ENCODE results near the gene ACADVL. TPM values are rescaled to one million over a fixed set of nuclear protein-coding genes. Genes with fewer than 3 reads are reported as not detected.
"Not testable (repeated sequence)": the region's sequence is repeated elsewhere in the genome, so short reads cannot be mapped to it uniquely, and the experiment has no call there.

ACADVL gene
- total RNA-seq, 2 donors from 2014 or later, result 268 to 279 TPM

DNA sequence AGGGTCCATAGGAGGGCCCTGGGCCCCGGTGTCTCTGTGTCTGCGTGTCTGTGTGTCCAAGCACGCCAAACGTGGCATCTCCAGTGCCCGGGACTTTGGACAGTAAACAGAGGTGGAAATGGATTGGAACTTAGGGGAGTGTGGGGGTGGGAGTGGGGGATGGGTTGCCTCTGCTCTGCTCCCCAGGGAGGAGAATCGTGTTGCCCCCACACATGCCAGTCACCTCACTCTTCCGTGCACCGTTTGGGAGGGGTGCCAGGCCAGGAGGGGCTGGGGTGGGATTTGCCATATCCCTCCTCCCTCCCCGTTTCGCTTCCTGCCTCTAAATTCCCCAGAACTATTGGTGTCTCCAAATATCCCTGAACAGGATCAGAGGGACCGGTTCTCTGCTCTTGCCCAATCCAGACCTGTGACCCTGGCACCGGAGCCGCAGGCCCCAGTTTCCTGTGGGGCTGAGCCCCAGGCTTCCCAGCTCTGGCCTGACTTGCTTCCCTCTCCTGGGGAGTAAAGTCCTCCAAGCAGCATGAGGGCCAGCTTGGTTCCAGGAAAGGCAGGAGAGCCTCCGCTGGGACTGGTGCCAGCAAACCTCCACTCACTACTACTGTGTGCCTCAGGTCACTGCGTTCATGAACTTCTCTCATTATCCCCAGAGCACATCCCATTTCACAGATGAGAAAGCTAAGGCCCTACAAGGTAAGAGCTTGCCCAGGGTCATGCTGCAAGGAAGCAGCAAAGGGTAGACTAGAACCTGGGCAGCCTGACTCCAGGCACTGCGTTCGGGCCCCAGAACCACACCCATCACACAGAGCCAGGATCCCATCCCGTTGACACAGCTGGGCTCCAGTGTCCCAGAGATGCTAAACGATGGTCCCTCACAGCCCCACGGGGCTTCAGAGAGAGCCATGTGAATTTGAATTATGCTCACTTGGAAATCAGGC lies 40.2 kb upstream of the ACADVL start, which contains the start of gene ASGR1:
Gene ASGR1 (minus strand): TSS at position 54 of the 938 bp plus-strand sequence. CDS start 807 bp downstream, outside the sequence.
- Mint-ChIP-seq H3K27me3 (peaks cover 11% of the 10 kb centered on the region), H3K36me3 (ENCODE audit: low read depth) (no peaks in the 10 kb centered on the region), H3K27ac (no peak within 1 kb of the TSS), H3K4me3 (peak within 1 kb of the TSS; percentile 41), H3K4me1 (peaks cover 9% of the 10 kb centered on the region)
- no peaks in the 10 kb centered on the region for H3K9me3 ChIP-seq (ENCODE audit: control insufficient read depth, low read length, poor library complexity, severe bottlenecking)
- ATAC-seq (no peak), DNase-seq (no peak)

DNA sequence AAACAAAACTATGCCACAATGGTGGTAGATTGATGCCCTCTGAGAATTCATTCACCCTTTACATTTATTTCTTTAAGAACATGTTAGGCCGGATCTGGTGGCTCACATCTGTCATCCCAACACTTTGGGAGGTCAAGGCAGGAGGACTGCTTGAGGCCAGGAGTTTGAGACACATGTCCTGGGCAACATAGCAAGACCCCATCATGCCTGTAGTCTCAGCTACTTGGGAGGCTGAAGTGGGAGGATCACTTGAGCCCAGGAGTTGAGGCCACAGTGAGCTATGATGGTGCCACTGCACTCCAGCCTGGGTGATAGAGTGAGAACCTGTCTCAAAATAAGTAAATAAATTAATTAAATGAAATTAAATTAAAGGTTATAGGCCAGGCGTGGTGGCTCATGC lies 37.6 kb upstream of the ACADVL start:
- Mint-ChIP-seq H3K4me1 (peaks cover 15% of the 10 kb centered on the region), H3K27me3 (peaks cover 15% of the 10 kb centered on the region)
- H3K9me3 ChIP-seq (ENCODE audit: control insufficient read depth, low read length, poor library complexity, severe bottlenecking); DNase-seq; H3K27ac Mint-ChIP-seq; H3K4me3 Mint-ChIP-seq; ATAC-seq; H3K36me3 Mint-ChIP-seq (ENCODE audit: low read depth): not testable (repeated sequence)

DNA sequence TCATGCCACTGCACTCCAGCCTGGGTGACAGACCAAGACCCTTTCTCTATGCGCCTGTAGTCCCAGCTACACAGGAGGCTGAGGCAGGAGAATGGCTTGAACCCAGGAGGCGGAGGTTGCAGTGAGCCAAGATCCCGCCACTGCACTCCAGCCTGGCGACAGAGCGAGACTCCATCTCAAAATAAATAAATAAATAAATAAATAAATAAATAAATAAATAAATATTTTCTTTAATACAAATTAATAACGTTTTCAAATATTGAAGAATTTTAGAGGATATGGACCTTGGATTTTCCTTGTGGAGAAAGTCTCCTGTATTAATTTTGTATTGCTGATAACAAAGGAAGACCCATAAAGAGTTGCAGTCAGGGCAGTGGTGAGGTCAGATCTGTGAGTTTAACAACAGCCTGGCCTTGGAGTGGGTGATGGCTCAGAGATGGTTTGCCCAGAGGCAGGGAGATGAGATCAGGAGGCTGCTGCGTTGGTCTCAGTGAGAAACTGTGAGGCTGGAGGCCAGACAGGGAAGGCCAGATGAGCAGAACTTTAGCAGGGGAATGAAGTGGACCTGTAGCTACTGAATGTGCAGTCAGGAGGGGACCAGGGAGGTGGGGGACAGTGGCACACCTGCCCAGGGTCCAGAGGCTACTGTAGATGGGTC lies 36.2 kb upstream of the ACADVL start:
- H3K9me3 ChIP-seq (ENCODE audit: control insufficient read depth, low read length, poor library complexity, severe bottlenecking), result no peaks in the 10 kb centered on the region
- Mint-ChIP-seq H3K27me3 (peaks cover 4% of the 10 kb centered on the region), H3K4me3 (no peak overlapping the region), H3K4me1 (peaks cover 8% of the 10 kb centered on the region), H3K36me3 (ENCODE audit: low read depth) (no peaks in the 10 kb centered on the region), H3K27ac (no peak overlapping the region)
- ATAC-seq, result no peak
- no peak for DNase-seq

DNA sequence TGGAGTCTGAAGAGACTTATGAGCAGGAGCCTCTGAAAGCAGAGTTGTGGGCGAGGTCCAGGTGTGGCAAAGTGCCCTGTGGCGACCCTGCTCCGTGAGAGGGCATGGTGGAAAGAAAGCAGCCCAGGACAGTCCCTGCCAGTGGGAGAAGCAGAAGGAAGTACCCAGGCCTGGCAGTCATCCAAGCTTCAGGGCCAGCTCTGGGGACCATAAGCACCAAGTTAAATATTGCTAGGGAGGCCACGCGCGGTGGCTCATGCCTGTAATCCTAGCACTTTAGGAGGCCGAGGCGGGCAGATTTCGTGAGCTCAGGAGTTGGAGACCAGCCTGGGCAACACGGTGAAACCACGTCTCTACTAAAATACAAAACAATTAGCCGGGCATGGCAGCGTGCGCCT lies 35.6 kb upstream of the ACADVL start:
- Mint-ChIP-seq H3K4me3 (no peak overlapping the region), H3K4me1 (peaks cover 8% of the 10 kb centered on the region), H3K36me3 (ENCODE audit: low read depth) (no peaks in the 10 kb centered on the region), H3K27me3 (peaks cover 4% of the 10 kb centered on the region), H3K27ac (no peak overlapping the region)
- ATAC-seq (no peak), DNase-seq (no peak)
- H3K9me3 ChIP-seq (ENCODE audit: control insufficient read depth, low read length, poor library complexity, severe bottlenecking), result no peaks in the 10 kb centered on the region

DNA sequence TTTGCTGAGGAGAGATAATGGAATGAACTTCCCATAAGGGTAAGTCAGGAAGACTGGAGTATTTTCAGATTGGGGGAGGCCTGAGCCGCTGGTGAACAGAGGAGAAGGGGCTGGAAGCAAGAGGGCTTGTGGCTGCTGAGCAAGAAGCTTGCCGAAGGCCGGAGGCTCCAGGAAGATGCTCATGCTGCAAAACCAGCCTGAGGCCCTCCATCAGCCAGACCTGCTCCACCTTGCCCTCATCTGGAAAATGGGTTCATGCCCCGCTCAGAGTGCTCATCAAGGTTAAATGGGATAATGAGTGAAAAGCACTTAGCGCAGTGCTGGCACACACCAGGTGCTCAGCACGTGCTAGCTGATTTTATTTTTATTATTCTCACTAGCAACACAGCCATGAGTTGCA lies 35.1 kb upstream of the ACADVL start:
- no peak for DNase-seq
- H3K36me3 Mint-ChIP-seq (ENCODE audit: low read depth), result no peaks in the 10 kb centered on the region
- peaks cover 8% of the 10 kb centered on the region for H3K4me1 Mint-ChIP-seq
- H3K27ac Mint-ChIP-seq, result no peak overlapping the region
- no peak overlapping the region for H3K4me3 Mint-ChIP-seq
- ATAC-seq, result no peak
- peaks cover 4% of the 10 kb centered on the region for H3K27me3 Mint-ChIP-seq
- H3K9me3 ChIP-seq (ENCODE audit: control insufficient read depth, low read length, poor library complexity, severe bottlenecking), result no peaks in the 10 kb centered on the region

DNA sequence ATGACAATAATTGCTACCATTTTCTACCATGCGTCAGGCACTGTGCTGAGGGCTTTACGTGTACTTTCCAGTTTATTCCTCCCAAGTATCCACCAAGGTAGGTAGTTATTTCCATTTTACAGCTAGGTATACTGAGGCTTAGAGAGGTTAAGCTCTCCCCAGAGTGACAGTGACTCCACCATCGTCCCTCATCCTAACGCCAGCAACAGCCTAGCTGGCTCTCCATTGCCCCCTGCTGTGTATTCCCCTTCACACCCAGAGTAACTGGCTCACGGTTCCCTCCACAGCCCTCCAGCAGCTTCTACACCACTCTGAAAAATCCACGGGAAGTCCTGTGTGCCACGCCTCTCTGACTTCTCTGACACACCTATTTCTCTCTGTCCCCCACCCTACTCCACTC lies 33.5 kb upstream of the ACADVL start:
- H3K9me3 ChIP-seq (ENCODE audit: control insufficient read depth, low read length, poor library complexity, severe bottlenecking), result no peaks in the 10 kb centered on the region
- H3K4me1 Mint-ChIP-seq, result peaks cover 8% of the 10 kb centered on the region
- no peaks in the 10 kb centered on the region for H3K36me3 Mint-ChIP-seq (ENCODE audit: low read depth)
- no peak overlapping the region for H3K27ac Mint-ChIP-seq
- H3K27me3 Mint-ChIP-seq, result peaks cover 4% of the 10 kb centered on the region
- ATAC-seq (peak; percentile 32), DNase-seq (no peak)
- H3K4me3 Mint-ChIP-seq, result no peak overlapping the region

DNA sequence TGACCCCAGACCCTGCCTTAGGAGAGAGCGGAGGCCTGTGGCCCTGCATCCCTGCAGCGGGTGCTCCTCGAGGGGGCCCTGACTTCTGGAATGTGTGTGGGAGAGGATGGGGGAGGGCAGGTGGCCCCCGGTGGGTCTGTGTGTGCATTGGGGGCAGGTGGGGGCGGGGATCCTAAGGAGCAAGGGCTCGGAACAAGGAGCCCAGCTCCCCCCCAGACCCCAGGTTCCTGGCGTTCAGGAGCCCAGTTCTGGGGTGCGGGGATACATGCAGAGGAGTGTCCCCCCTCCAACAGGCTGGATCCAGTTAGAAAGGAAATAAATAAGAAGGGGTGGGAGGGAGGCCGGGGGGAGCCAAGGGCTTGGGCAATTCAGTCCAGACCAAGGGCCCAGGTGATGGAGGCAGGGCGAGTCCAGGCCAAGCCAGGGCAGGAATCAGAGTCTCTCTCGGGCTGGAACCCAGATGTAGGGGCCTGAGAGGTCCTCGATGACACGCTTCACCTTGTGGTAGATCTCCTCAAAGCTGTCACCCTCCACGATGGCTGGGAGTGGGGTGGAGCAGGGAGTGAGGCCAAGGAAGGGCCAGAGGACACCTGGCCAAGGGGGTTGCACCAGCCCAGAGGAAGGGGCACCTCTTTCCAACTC lies 29.3 kb upstream of the ACADVL start:
- Mint-ChIP-seq H3K27ac (no peak overlapping the region), H3K27me3 (peaks cover 4% of the 10 kb centered on the region), H3K36me3 (ENCODE audit: low read depth) (peaks cover 3% of the 10 kb centered on the region), H3K4me3 (no peak overlapping the region), H3K4me1 (peaks cover 11% of the 10 kb centered on the region)
- ATAC-seq (no peak), DNase-seq (no peak)
- no peaks in the 10 kb centered on the region for H3K9me3 ChIP-seq (ENCODE audit: control insufficient read depth, low read length, poor library complexity, severe bottlenecking)

DNA sequence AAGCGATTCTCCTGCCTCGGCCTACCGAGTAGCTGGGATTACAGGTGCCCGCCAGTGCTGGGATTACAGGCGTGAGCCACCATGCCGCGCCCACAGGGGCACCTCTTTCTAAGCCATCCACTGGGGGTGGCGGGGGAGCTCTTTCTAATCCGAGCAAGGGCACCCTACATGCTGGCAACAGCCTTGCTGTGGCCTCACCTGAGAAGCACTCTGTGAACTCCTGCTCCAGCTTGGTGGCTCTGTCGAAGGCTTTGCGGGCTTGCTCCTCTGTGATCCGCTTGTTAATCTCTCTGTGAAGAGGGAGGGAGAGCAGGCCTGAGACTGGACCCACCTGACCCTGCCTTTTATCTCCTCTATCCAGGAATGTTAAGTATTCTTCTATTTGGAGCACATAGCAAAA lies 28.7 kb upstream of the ACADVL start:
- peaks cover 3% of the 10 kb centered on the region for H3K36me3 Mint-ChIP-seq (ENCODE audit: low read depth)
- peaks cover 11% of the 10 kb centered on the region for H3K4me1 Mint-ChIP-seq
- H3K4me3 Mint-ChIP-seq, result no peak overlapping the region
- H3K27ac Mint-ChIP-seq, result no peak overlapping the region
- H3K9me3 ChIP-seq (ENCODE audit: control insufficient read depth, low read length, poor library complexity, severe bottlenecking), result no peaks in the 10 kb centered on the region
- ATAC-seq (no peak), DNase-seq (no peak)
- H3K27me3 Mint-ChIP-seq, result peaks cover 4% of the 10 kb centered on the region

DNA sequence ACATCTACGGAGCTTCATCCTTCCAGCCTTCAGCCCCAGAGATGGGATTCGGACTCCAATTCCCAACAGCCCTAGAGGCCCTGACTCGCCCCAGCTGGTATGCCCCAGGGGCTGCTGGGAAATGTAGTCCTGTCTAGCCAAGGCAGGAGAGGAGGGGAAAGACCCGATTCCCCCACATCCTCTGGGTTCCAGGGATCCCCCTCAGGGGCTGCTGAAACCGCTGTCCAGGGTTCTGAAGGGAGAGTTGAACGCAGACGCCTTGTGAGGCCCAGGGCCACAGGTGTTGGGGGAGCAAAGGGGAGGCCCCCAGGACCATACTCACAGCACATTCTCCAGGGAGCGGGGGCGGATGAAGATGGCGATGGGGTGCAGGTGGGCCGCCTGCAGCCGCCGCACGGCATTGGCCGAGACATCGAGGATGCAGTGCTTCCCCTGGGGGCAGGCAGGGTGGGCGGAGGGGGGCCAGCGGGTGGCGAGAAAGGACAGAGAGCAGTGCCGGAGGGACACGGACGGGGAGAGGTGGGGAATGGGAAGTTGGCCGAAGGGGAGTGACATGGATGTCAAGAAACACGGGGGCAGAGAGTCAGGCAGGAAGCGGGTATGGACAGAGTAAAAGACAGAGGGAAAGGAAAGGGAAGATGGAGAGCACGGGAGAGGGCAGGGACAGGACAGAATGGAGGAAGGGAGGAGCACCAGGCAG lies 28.0 kb upstream of the ACADVL start:
- no peaks in the 10 kb centered on the region for H3K9me3 ChIP-seq (ENCODE audit: control insufficient read depth, low read length, poor library complexity, severe bottlenecking)
- peaks cover 3% of the 10 kb centered on the region for H3K36me3 Mint-ChIP-seq (ENCODE audit: low read depth)
- H3K4me3 Mint-ChIP-seq, result no peak overlapping the region
- H3K4me1 Mint-ChIP-seq, result peaks cover 6% of the 10 kb centered on the region
- H3K27ac Mint-ChIP-seq, result peak overlapping the region; percentile 72
- ATAC-seq (peak; percentile 68), DNase-seq (no peak)
- H3K27me3 Mint-ChIP-seq, result no peaks in the 10 kb centered on the region

DNA sequence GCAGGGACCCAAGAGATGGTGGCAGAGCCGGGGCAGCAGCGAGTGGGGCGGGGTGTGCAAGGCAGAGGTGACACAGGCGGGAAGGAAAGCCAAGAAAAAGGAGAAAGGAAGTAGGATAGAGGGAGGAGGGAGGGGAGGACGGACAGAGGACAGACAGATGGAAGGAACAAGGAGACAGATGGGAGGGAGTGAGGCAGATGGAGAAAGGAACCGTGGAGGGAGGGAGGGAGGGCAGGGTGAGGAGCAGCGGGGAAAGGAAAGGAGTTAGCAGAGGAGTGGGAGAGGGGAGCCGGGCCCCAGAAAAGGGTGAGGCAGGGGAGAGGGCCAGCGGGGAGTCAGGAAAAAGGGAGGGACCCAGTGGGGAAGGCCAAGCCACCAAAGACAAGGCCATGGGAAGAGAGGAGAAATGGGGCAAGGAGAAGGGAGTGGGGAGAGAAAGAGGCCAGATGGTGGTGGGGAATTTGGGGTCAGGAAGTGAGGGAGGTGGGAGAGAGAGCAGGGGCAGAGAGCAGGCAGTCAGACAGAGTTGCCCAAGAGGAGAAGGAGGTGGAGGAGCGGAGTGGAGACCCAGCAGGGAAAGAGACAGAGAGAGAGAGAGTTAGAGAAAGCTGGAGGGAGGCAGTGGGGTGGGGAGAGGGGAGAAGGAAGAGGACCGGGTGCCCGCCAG lies 27.3 kb upstream of the ACADVL start:
- peaks cover 3% of the 10 kb centered on the region for H3K36me3 Mint-ChIP-seq (ENCODE audit: low read depth)
- DNase-seq (no peak), ATAC-seq (no peak)
- H3K27me3 Mint-ChIP-seq, result no peaks in the 10 kb centered on the region
- H3K27ac Mint-ChIP-seq, result peak overlapping the region; percentile 72
- no peaks in the 10 kb centered on the region for H3K9me3 ChIP-seq (ENCODE audit: control insufficient read depth, low read length, poor library complexity, severe bottlenecking)
- peaks cover 5% of the 10 kb centered on the region for H3K4me1 Mint-ChIP-seq
- H3K4me3 Mint-ChIP-seq, result no peak overlapping the region

DNA sequence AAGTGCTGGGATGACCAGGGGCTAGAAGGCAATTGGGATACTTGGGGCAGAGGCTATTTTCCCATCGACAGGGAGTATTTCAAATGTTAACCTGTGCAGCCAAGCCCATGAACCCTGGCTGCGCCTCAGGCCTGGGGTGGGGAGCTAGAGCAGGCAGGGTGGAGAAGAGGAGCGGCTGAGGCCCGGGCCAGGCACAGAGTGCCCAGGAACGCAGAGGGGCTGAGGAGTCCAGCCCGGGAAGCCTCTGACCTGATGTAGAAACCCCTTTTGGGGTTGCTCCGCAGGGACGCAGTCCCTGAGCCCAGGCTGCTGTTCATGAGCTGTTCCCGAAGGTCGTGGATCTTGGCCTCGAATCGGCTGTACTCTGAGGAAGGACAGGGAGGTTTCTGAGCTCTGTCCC lies 23.8 kb upstream of the ACADVL start:
- no peak overlapping the region for H3K27ac Mint-ChIP-seq
- H3K9me3 ChIP-seq (ENCODE audit: control insufficient read depth, low read length, poor library complexity, severe bottlenecking), result no peaks in the 10 kb centered on the region
- ATAC-seq (no peak), DNase-seq (no peak)
- H3K4me1 Mint-ChIP-seq, result peaks cover 3% of the 10 kb centered on the region
- H3K36me3 Mint-ChIP-seq (ENCODE audit: low read depth), result peaks cover 3% of the 10 kb centered on the region
- H3K4me3 Mint-ChIP-seq, result no peak overlapping the region
- H3K27me3 Mint-ChIP-seq, result no peaks in the 10 kb centered on the region

DNA sequence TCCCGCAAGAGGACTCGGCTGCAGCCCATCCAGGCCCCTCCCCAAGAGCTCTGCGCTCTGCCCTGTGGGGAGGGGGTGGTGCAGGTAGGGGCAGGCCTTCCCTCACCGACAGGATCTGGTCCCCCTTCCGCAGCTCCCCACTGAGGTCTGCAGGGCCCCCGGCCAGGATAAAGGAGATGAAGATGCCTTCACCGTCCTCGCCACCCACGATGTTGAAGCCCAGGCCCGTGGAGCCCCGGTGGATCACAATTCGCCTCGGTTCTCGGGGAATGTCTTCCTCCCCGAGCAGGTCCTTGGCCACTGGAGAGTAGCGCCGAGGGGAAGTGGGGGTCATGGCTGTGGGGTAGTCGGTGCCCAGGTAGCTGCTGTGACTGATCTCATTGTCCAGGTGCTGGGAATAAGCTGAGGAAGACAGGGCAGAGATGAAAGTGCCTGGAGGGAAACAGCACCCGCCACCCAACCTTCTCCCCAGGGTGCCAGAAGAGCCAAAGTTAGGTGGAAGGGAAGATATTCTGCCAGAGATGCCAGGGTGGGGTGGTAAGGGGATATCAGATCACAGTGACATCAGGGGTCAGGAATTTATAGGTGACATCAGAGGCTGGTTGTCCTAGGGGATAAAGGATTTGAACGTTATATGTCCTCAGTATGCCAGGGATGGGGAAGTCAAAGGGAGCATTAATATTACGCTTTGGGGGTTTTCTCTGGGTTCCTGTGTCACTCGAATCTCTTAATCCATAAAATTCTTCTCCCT lies 22.9 kb upstream of the ACADVL start:
- Mint-ChIP-seq H3K4me3 (no peak overlapping the region), H3K36me3 (ENCODE audit: low read depth) (peaks cover 3% of the 10 kb centered on the region), H3K27ac (no peak overlapping the region), H3K27me3 (no peaks in the 10 kb centered on the region), H3K4me1 (no peaks in the 10 kb centered on the region)
- ATAC-seq (no peak), DNase-seq (no peak)
- H3K9me3 ChIP-seq (ENCODE audit: control insufficient read depth, low read length, poor library complexity, severe bottlenecking), result no peaks in the 10 kb centered on the region

Measured in T-helper 17 cell (primary cell).